ENCODE results near the gene SP4. TPM values are rescaled to one million over a fixed set of nuclear protein-coding genes. Genes with fewer than 3 reads are reported as not detected.

Gene SP4
- total RNA-seq, 1 donor from 2014 or later: 9.3 TPM

DNA sequence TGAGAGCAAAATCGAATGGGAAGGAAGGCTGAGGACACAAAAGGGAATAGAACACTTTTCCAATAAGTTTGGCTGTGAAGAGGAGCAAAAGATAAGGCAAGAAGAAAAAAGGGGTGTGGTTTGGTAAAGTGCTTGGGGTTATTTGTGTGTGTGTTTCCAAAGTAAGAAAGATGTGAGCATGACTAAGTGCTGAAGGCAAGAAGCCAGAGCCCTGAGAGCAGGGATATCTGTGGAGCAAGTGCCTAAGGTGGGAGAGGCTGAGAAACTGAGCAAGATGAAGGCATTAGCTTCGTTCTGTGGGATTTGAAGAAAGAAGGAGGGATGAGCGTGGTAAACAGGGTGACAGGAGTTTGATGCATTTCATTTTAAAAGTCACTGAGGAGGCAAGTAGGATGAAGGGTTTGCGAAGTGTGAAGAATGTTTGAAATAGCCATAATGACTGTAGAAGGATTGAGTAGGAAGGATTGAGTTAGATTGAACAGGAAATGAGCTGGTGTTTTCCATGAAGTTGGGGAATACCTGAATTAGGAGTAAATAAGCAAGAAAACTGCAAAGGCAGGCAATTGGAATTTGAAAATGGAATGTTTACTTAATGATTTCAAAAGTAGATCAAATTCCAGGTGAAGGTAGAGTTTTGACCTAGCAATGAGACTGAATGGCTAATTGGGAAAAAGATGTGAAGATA, 19.9 kb upstream of the SP4 start:
- H3K4me1 Mint-ChIP-seq (ENCODE audit: unreplicated experiment): peaks cover 3% of the 10 kb centered on the region
- H3K27ac Mint-ChIP-seq (ENCODE audit: unreplicated experiment): no peak overlapping the region
- TF ChIP-seq, protein P1, sequence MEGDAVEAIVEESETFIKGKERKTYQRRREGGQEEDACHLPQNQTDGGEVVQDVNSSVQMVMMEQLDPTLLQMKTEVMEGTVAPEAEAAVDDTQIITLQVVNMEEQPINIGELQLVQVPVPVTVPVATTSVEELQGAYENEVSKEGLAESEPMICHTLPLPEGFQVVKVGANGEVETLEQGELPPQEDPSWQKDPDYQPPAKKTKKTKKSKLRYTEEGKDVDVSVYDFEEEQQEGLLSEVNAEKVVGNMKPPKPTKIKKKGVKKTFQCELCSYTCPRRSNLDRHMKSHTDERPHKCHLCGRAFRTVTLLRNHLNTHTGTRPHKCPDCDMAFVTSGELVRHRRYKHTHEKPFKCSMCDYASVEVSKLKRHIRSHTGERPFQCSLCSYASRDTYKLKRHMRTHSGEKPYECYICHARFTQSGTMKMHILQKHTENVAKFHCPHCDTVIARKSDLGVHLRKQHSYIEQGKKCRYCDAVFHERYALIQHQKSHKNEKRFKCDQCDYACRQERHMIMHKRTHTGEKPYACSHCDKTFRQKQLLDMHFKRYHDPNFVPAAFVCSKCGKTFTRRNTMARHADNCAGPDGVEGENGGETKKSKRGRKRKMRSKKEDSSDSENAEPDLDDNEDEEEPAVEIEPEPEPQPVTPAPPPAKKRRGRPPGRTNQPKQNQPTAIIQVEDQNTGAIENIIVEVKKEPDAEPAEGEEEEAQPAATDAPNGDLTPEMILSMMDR (IDR thresholded peaks at IDR 0.05; ENCODE audit: unreplicated experiment): no peak
- no peaks in the 10 kb centered on the region for H3K36me3 Mint-ChIP-seq (ENCODE audit: low read depth, unreplicated experiment)
- H3K27me3 Mint-ChIP-seq (ENCODE audit: unreplicated experiment): peaks cover 1% of the 10 kb centered on the region
- H3K4me3 Mint-ChIP-seq (ENCODE audit: unreplicated experiment): no peak overlapping the region
- no peaks in the 10 kb centered on the region for H3K9me3 Mint-ChIP-seq (ENCODE audit: unreplicated experiment)
- no peak for DNase-seq (ENCODE audit: low spot score)

DNA sequence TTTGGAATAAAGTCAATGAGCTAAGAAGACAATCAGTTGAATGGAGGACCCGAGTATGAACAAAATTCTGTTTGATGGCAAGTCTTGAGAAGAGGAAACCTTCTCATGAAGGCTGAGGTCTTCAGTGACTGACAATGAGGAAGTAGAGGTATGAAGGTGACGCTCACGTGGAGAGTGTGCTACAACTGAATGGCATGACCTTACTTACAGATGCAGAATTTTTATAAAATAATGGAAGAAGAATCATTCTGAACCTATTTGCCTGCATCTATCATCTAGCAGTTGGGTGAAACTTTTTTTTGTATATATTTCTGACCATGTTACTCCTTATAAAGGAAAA, 19.4 kb upstream of the SP4 start:
- Mint-ChIP-seq H3K9me3 (ENCODE audit: unreplicated experiment) (no peaks in the 10 kb centered on the region), H3K36me3 (ENCODE audit: low read depth, unreplicated experiment) (no peaks in the 10 kb centered on the region), H3K4me1 (ENCODE audit: unreplicated experiment) (peaks cover 6% of the 10 kb centered on the region), H3K27ac (ENCODE audit: unreplicated experiment) (no peak overlapping the region), H3K27me3 (ENCODE audit: unreplicated experiment) (peaks cover 1% of the 10 kb centered on the region), H3K4me3 (ENCODE audit: unreplicated experiment) (no peak overlapping the region)
- no peak for DNase-seq (ENCODE audit: low spot score)
- TF ChIP-seq, protein P1 (IDR thresholded peaks at IDR 0.05; ENCODE audit: unreplicated experiment): no peak

DNA sequence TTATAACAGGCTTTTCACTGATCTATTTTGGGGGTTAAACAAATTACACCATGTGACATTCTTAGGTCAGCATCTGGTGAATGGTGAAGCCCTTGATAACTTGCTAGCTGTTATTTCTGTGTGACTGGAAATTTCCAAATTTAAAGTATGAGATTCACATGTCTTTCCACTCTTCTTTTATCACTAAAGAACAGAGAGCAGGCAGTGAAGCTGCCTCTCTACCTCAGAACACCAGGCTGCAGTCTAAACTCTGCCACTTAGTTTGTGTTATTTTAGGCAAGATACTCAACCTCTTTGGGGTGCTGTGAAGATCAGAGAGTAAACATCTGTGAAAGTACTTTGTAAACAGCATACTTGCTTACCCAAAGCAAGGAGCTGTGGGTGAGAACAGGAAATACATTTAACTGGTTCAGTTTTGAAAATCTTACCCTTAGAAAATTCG, 15.5 kb upstream of the SP4 start:
- no peaks in the 10 kb centered on the region for H3K36me3 Mint-ChIP-seq (ENCODE audit: low read depth, unreplicated experiment)
- no peak overlapping the region for H3K4me3 Mint-ChIP-seq (ENCODE audit: unreplicated experiment)
- H3K27me3 Mint-ChIP-seq (ENCODE audit: unreplicated experiment): no peaks in the 10 kb centered on the region
- H3K9me3 Mint-ChIP-seq (ENCODE audit: unreplicated experiment): no peaks in the 10 kb centered on the region
- H3K4me1 Mint-ChIP-seq (ENCODE audit: unreplicated experiment): peaks cover 10% of the 10 kb centered on the region
- no peak for DNase-seq (ENCODE audit: low spot score)
- TF ChIP-seq, protein P1 (IDR thresholded peaks at IDR 0.05; ENCODE audit: unreplicated experiment): no peak
- H3K27ac Mint-ChIP-seq (ENCODE audit: unreplicated experiment): no peak overlapping the region

DNA sequence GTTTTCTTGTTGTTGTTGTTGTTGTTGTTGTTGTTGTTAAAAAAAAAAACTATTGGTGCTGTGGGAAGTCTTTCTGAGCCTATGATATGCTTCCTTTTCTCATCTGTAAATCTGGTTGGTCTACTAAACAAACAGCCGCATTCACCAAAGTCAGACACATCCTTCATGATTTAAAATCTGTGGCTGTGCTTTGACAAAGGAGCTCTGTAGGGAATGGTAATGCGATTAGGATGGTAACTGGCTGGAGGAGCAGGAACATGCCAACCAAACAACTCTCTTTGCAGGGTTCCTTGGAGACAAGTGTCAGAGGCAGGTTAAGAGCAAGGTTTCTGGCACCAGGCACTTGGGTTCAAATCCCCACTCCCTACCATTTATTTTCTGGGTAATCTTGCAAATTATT, 14.9 kb upstream of the SP4 start:
- TF ChIP-seq, protein P1 (IDR thresholded peaks at IDR 0.05; ENCODE audit: unreplicated experiment): no peak
- Mint-ChIP-seq H3K27ac (ENCODE audit: unreplicated experiment) (no peak overlapping the region), H3K4me3 (ENCODE audit: unreplicated experiment) (no peak overlapping the region), H3K27me3 (ENCODE audit: unreplicated experiment) (no peaks in the 10 kb centered on the region), H3K9me3 (ENCODE audit: unreplicated experiment) (no peaks in the 10 kb centered on the region), H3K36me3 (ENCODE audit: low read depth, unreplicated experiment) (no peaks in the 10 kb centered on the region), H3K4me1 (ENCODE audit: unreplicated experiment) (peaks cover 10% of the 10 kb centered on the region)
- DNase-seq (ENCODE audit: low spot score): no peak

DNA sequence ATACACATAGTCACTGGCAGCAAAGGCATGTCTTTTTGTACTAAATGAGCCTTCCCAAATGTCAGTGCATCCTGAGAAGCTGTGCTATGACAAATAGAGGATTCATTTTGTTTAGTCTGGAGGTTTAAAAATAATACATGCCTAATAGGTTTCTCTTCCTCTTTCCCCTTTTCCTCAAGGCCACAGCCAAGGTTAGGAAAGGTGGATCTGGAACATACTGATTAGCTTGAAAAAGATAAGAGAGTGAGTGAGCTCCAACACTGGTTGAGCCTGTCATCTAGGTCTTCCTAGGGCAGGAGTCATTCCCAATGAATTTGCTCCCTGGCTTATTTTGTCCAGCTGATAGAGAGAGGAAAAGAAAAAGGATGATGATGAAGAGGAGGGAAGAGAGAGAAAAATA, 14.4 kb upstream of the SP4 start:
- Mint-ChIP-seq H3K27me3 (ENCODE audit: unreplicated experiment) (no peaks in the 10 kb centered on the region), H3K4me3 (ENCODE audit: unreplicated experiment) (no peak overlapping the region), H3K4me1 (ENCODE audit: unreplicated experiment) (peaks cover 10% of the 10 kb centered on the region), H3K27ac (ENCODE audit: unreplicated experiment) (no peak overlapping the region), H3K36me3 (ENCODE audit: low read depth, unreplicated experiment) (no peaks in the 10 kb centered on the region), H3K9me3 (ENCODE audit: unreplicated experiment) (no peaks in the 10 kb centered on the region)
- TF ChIP-seq, protein P1 (IDR thresholded peaks at IDR 0.05; ENCODE audit: unreplicated experiment): no peak
- no peak for DNase-seq (ENCODE audit: low spot score)

All from endothelial cell (in vitro differentiated cells).